K562 (cell line): Measurements from ENCODE around the gene DND1. TPM values are rescaled to one million over a fixed set of nuclear protein-coding genes. Genes with fewer than 3 reads are reported as not detected.

ENCODE experiments used
- ARID1B ChIP-seq: fragments of 450-650 bp; IDR thresholded peaks from 2 replicates; pipeline ENCODE4 v1.6.1; 2016; ENCODE audit warnings: antibody characterized with exemption, mild to moderate bottlenecking, inconsistent platforms
- ARID3A ChIP-seq: IDR thresholded peaks from 2 replicates; pipeline ENCODE4 v1.6.1; 2012; ENCODE audit warnings: low read depth, low read length, improper control_type of control experiment, borderline replicate concordance
- ARNT ChIP-seq, 2 experiments: fragments of 450-650 bp; IDR thresholded peaks; 2 replicates each; pipeline ENCODE4 v1.6.1; 2016; ENCODE audit warnings: mild to moderate bottlenecking in 1 of 2
- ATF2 ChIP-seq: sonication (generic); formaldehyde crosslinking; IDR thresholded peaks from 2 replicates; pipeline ENCODE4 v1.8.1; 2022; ENCODE audit warnings: missing genetic modification reagents
- BACH1 ChIP-seq: fragments of 200-800 bp; sonication (Bioruptor generic); IDR thresholded peaks from 2 replicates; pipeline ENCODE4 v1.6.1; 2016; ENCODE audit warnings: missing genetic modification characterization, missing compliant biosample characterization
- CEBPB ChIP-seq: fragments of 450-650 bp; IDR thresholded peaks from 2 replicates; pipeline ENCODE4 v1.6.1; 2016; ENCODE audit warnings: missing genetic modification characterization, missing compliant biosample characterization
- CREB1 ChIP-seq, 2 experiments: sonication (generic) in 1 of 2; formaldehyde crosslinking in 1 of 2; IDR thresholded peaks; 2 replicates each; pipeline versions ENCODE4 v1.6.1 to v1.8.0; 2012 to 2022; ENCODE audit warnings: inconsistent platforms in 1 of 2, mild to moderate bottlenecking in 1 of 2, missing genetic modification reagents in 1 of 2, moderate library complexity in 1 of 2
- DPF2 ChIP-seq: fragments of 450-650 bp; IDR thresholded peaks from 2 replicates; pipeline ENCODE4 v1.6.1; 2016
- FOXM1 ChIP-seq, 2 experiments: fragments of 450-650 bp in 1 of 2; sonication (generic) in 1 of 2; formaldehyde crosslinking in 1 of 2; IDR thresholded peaks; 2 replicates each; pipeline versions ENCODE4 v1.6.1 to v1.9.0; 2017 to 2022; ENCODE audit warnings: low read depth in 2 of 2, mild to moderate bottlenecking in 2 of 2, missing genetic modification reagents in 1 of 2, moderate library complexity in 1 of 2
- HBP1 ChIP-seq: fragments of 450-650 bp; formaldehyde crosslinking; IDR thresholded peaks from 2 replicates; pipeline ENCODE4 v1.4.0; 2022; ENCODE audit warnings: missing genetic modification characterization
- HMG20B ChIP-seq: fragments of 250-450 bp; sonication (Bioruptor Pico); IDR thresholded peaks from 2 replicates; pipeline ENCODE4 v1.5.0; 2021; ENCODE audit warnings: mild to moderate bottlenecking
- KDM1A ChIP-seq, 2 experiments: fragments of 450-650 bp; IDR thresholded peaks; 2 replicates each; pipeline ENCODE4 v1.6.1; 2016; ENCODE audit warnings: mild to moderate bottlenecking in 2 of 2
- KLF16 ChIP-seq: IDR thresholded peaks from 2 replicates; pipeline ENCODE4 v1.6.1; 2016; ENCODE audit warnings: antibody characterized with exemption
- MEIS2 ChIP-seq: fragments of 450-650 bp; IDR thresholded peaks from 2 replicates; pipeline ENCODE4 v1.6.1; 2014; ENCODE audit warnings: mild to moderate bottlenecking; ENCODE audit not compliant: partially characterized antibody
- NCOR1 ChIP-seq: fragments of 450-650 bp; IDR thresholded peaks from 2 replicates; pipeline ENCODE4 v1.6.1; 2016; ENCODE audit warnings: mild to moderate bottlenecking, moderate library complexity
- POLR2AphosphoS5 ChIP-seq: IDR thresholded peaks from 2 replicates; pipeline ENCODE4 v1.6.1; 2011; ENCODE audit warnings: mild to moderate bottlenecking, low read depth, low read length, moderate library complexity; ENCODE audit not compliant: control insufficient read depth, insufficient read depth
- RCOR1 ChIP-seq, 2 experiments: IDR thresholded peaks; 2 replicates each; pipeline ENCODE4 v1.6.1; 2012; ENCODE audit warnings: low read depth in 2 of 2, low read length in 2 of 2, borderline replicate concordance in 1 of 2, improper control_type of control experiment in 1 of 2
- TAF9B ChIP-seq: fragments of 450-650 bp; IDR thresholded peaks from 2 replicates; pipeline ENCODE4 v1.6.1; 2018; ENCODE audit warnings: mild to moderate bottlenecking; ENCODE audit not compliant: partially characterized antibody
- TBL1XR1 ChIP-seq, 2 experiments: IDR thresholded peaks; 2 replicates each; pipeline ENCODE4 v1.6.1; 2012; ENCODE audit warnings: improper control_type of control experiment in 2 of 2, low read length in 2 of 2, mild to moderate bottlenecking in 1 of 2
- TCF3 ChIP-seq: sonication (generic); formaldehyde crosslinking; IDR thresholded peaks from 2 replicates; pipeline ENCODE4 v1.4.0; 2020; ENCODE audit warnings: mild to moderate bottlenecking, missing genetic modification reagents
- TEAD4 ChIP-seq, 2 experiments: sonication (generic) in 1 of 2; formaldehyde crosslinking in 1 of 2; IDR thresholded peaks; 2 replicates each; pipeline versions ENCODE4 v1.6.1 to v1.8.0; 2012 to 2022; ENCODE audit warnings: borderline replicate concordance in 1 of 2, inconsistent platforms in 1 of 2, low read length in 1 of 2, mild to moderate bottlenecking in 1 of 2, missing genetic modification reagents in 1 of 2
- TRIM24 ChIP-seq, 2 experiments: fragments of 450-650 bp; IDR thresholded peaks; 2 replicates each; pipeline ENCODE4 v1.6.1; 2016
- ZBTB7A ChIP-seq: IDR thresholded peaks from 2 replicates; pipeline ENCODE4 v1.6.1; 2011; ENCODE audit warnings: low read depth, mild to moderate bottlenecking, low read length, moderate library complexity, borderline replicate concordance; ENCODE audit not compliant: control insufficient read depth
- ZNF668 ChIP-seq: fragments of 250-450 bp; sonication (Bioruptor Pico); IDR thresholded peaks from 2 replicates; pipeline ENCODE4 v1.8.0; 2022; ENCODE audit warnings: mild to moderate bottlenecking, inconsistent platforms
- polyA plus RNA-seq, 8 experiments: library from polyadenylated mRNA; depleted of rRNA in 4 of 8; stranded (reverse) in 5 of 8; unstranded in 3 of 8; fragments of >200 nt; fragmentation: Nextera tagmentation in 2 of 8; fragmentation: Illumina TruSeq in 1 of 8; extraction: Ambion mirVana in 2 of 8; extraction: Trizol in 1 of 8; gene quantifications; 2 replicates each; pipeline versions ENCODE4 v1.2.1 to v1.2.3, GENCODE V29; 2011 to 2014; ENCODE audit warnings: inconsistent platforms in 1 of 8, missing spikeins in 1 of 8
- total RNA-seq, 7 experiments: library from RNA; depleted of rRNA in 6 of 7; stranded (reverse); fragments of >200 nt in 6 of 7; fragmentation: Illumina TruSeq in 2 of 7; extraction: Trizol in 2 of 7; gene quantifications; 2 replicates each; pipeline versions ENCODE4 v1.2.1 to v1.2.3, GENCODE V29; 2011 to 2021; ENCODE audit warnings: low replicate concordance in 1 of 7

DND1 gene
- total and polyA plus RNA-seq, 9 of the 15 experiments (the other 6 are each of a cell fraction or from before 2014, with no cell fraction given), result 0.37 to 2.0 (median 0.90) TPM; not detected in 3

DNA sequence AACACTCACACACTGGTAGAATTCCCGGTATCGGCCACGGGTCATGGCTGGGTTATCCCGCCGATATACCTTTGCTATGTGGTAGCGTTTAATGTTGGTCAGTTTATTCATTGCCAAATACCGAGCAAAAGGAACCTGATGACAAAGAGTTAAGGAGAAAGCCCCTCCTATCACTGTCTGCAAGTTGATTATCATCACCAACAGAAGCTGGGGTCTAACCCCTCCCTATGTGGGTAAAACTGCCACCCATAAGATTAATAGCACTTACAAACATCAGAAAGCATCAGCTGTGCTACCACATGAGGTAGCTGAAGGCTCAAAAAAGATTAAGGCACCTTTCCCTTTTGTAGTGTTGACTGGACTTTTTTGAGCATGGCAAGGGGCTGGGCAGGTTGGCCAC lies 5.6 kb upstream of the DND1 start (continued):
- TF ChIP-seq DPF2 (peak; percentile 71), CREB1 (IDR thresholded peaks at IDR 0.05) (peak; percentile 17; the same call in 1 of the 2 replicates), CREB1 (CRISPR knock-in tag; IDR thresholded peaks at IDR 0.05) (no peak), TAF9B (peak; percentile 76), HBP1 (CRISPR knock-in tag) (no peak), POLR2AphosphoS5 (peak; percentile 80), TCF3 (peak; percentile 71), RCOR1 (IDR thresholded peaks at IDR 0.05; ENCODE audit: borderline replicate concordance in 1 of 2, low read depth in 2 of 2, low read length in 2 of 2) (0 out of 4 replicates have a peak, but pooled peaks of 1 of the 2 experiments have one; percentile 19), CEBPB (tag) (peak; percentile 55), ZNF668 (CRISPR knock-in tag) (no peak), TRIM24 (IDR thresholded peaks at IDR 0.05) (0 out of 4 replicates have a peak, but pooled peaks of 1 of the 2 experiments have one; percentile 7), TEAD4 (IDR thresholded peaks at IDR 0.05; ENCODE audit: low read length) (peak; percentile 84), TEAD4 (CRISPR knock-in tag; IDR thresholded peaks at IDR 0.05; ENCODE audit: borderline replicate concordance) (no peak), HMG20B (CRISPR knock-in tag) (no peak), ARID3A (peak; percentile 44; the same call in 1 of the 2 replicates), MEIS2 (peak; percentile 98), TBL1XR1 (IDR thresholded peaks at IDR 0.05; ENCODE audit: low read length in 2 of 2) (0 out of 4 replicates have a peak, but pooled peaks of 1 of the 2 experiments have one; percentile 27), ATF2 (CRISPR knock-in tag) (no peak), KLF16 (peak; percentile 49; the same call in 1 of the 2 replicates), ZBTB7A (0 out of 2 replicates have a peak, but pooled peaks have one; percentile 26), BACH1 (tag) (no peak), FOXM1 (IDR thresholded peaks at IDR 0.05; ENCODE audit: low read depth) (peak; percentile 30; the same call in 1 of the 2 replicates), FOXM1 (CRISPR knock-in tag; IDR thresholded peaks at IDR 0.05; ENCODE audit: low read depth) (no peak), ARID1B (peak; percentile 75), NCOR1 (peak; percentile 76), ARNT (IDR thresholded peaks at IDR 0.05) (peak in 1 of 2 experiments; percentile 32; a peak in 1 of 4 replicates), KDM1A (IDR thresholded peaks at IDR 0.05) (0 out of 4 replicates have a peak, but pooled peaks of 1 of the 2 experiments have one; percentile 13)
- TF ChIP-seq, all 486 proteins: peak for 42
